GM12864 (cell line): Measurements from ENCODE around the gene NCKAP5.

Source experiments
- DNase-seq: peaks from one replicate; pipeline ENCODE4 v3.0.0-alpha.2; 2011; ENCODE audit warnings: low read depth
- H3K4me3 ChIP-seq: 2 replicates; pipeline ENCODE4 v1.5.1; 2011; ENCODE audit warnings: mild to moderate bottlenecking, low read depth, low read length, control low read depth
- TF ChIP-seq, protein P1 (sequence below): IDR thresholded peaks from 2 replicates; pipeline ENCODE4 v1.5.1; 2011; ENCODE audit warnings: low read depth, mild to moderate bottlenecking, moderate library complexity, low read length, control low read depth, inconsistent platforms; ENCODE audit errors: missing control alignments

NCKAP5 gene

GRCh38 chr2:133240491-133241223 lies 327.6 kb downstream of the NCKAP5 start:
- no peak overlapping the region for H3K4me3 ChIP-seq
- TF ChIP-seq, protein P1, sequence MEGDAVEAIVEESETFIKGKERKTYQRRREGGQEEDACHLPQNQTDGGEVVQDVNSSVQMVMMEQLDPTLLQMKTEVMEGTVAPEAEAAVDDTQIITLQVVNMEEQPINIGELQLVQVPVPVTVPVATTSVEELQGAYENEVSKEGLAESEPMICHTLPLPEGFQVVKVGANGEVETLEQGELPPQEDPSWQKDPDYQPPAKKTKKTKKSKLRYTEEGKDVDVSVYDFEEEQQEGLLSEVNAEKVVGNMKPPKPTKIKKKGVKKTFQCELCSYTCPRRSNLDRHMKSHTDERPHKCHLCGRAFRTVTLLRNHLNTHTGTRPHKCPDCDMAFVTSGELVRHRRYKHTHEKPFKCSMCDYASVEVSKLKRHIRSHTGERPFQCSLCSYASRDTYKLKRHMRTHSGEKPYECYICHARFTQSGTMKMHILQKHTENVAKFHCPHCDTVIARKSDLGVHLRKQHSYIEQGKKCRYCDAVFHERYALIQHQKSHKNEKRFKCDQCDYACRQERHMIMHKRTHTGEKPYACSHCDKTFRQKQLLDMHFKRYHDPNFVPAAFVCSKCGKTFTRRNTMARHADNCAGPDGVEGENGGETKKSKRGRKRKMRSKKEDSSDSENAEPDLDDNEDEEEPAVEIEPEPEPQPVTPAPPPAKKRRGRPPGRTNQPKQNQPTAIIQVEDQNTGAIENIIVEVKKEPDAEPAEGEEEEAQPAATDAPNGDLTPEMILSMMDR: no peak

GRCh38 chr2:133235968-133236367 lies 332.3 kb downstream of the NCKAP5 start:
- TF ChIP-seq, protein P1: no peak
- H3K4me3 ChIP-seq: no peak overlapping the region
- DNase-seq: no peak

More at GRCh38 chr2:133240491-133241223, 327.6 kb downstream of the NCKAP5 start:
- no peak for DNase-seq

DNA sequence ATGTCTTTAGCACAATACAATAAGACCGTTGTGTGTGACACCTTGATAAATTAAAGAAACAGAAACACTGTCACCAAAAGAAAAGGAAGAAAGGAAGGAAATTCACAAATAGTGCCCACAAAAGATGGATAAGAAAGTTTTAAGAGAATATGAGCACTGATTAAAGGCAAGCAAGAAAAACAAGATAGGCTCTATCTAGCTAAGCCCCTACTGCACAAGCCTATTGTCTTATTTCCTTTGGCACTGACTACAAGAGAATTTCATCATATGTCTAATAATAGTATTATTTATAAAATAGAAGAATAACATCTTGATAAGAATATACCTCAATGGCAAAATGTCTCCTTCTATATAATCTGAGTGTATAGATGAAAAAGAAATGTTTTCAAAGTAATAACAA lies 335.7 kb downstream of the NCKAP5 start:
- DNase-seq: no peak
- TF ChIP-seq, protein P1: no peak
- no peak overlapping the region for H3K4me3 ChIP-seq

DNA sequence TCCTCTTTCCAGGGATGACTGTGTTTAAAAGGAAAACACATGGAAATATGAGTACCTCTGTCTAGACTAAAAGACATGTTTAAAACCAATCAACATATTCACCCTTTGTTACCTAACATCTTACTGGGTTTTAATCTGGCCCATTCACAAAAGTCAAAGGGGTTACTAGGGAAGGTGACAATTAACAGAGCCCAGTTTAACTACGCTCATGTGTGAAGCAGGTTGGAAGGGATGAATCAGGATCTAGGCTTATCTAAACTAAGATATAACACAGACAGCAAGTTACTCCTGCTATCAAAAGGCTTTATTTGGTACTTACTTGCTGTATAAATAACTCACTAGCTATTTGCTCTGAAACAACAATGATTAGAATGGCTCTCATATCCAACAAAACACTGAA lies 337.0 kb downstream of the NCKAP5 start:
- H3K4me3 ChIP-seq: no peak overlapping the region
- TF ChIP-seq, protein P1: no peak
- DNase-seq: no peak

DNA sequence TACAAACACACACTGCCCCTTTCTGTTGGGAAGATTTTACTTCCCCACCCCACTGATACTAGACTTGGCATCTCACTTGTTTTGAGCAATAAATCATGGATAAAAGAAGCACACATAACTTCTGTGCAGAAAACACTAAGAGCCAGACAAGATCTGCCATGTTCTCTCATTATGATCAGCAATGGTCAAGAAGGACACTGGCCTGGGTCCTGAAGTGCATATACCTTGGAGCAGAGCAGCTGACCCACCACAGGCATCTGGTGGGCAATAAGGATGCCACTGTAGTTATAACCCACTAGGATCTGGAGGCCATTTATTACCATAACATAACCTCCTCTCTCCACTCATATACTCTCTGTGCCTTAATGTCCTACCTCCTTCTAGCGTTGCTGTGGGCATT lies 338.3 kb downstream of the NCKAP5 start:
- DNase-seq: no peak
- TF ChIP-seq, protein P1: no peak
- no peak overlapping the region for H3K4me3 ChIP-seq

- H3K4me3 ChIP-seq: no peak overlapping the region
- TF ChIP-seq, protein P1: no peak
- DNase-seq: no peak
Observed at GRCh38 chr2:133223226-133223625, 345.0 kb downstream of the NCKAP5 start.

DNA sequence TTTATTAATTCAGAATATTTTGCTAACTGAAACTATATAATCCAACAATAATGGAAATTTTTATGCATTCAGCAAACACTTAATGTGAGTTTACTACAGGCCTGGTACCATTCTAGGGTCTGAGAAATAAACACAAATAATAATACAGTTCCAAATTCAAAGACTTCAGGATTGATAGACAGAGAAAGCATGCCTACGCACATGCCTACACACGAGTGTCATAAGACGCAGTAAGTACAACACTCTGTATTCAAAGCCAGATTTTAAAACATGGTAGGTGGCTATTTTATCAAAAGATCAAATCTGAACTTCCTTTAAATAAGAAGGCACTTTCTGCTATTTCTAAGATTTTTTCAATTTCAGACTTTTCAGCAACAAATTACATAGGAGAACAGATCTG lies 346.9 kb downstream of the NCKAP5 start:
- TF ChIP-seq, protein P1: no peak
- no peak overlapping the region for H3K4me3 ChIP-seq
- no peak for DNase-seq
